ENCODE data around the gene BEND7. TPM values are rescaled to one million over a fixed set of nuclear protein-coding genes. Genes with fewer than 3 reads are reported as not detected.

Gene BEND7
- total RNA-seq, 4 donors from 2014 or later: 10.8 to 27.5 (median 21.5) TPM

- no peak overlapping the region for H3K4me3 ChIP-seq
- WGBS, 2 donors: 88 to 93% methylated on average over 4 of the region's 4 CpGs
- no peak for DNase-seq (ENCODE audit: low spot score in 2 of 2)
- no peak for TF ChIP-seq POLR2A (IDR thresholded peaks at IDR 0.05)
- TF ChIP-seq EP300 (IDR thresholded peaks at IDR 0.05): no peak
- TF ChIP-seq, protein P1, sequence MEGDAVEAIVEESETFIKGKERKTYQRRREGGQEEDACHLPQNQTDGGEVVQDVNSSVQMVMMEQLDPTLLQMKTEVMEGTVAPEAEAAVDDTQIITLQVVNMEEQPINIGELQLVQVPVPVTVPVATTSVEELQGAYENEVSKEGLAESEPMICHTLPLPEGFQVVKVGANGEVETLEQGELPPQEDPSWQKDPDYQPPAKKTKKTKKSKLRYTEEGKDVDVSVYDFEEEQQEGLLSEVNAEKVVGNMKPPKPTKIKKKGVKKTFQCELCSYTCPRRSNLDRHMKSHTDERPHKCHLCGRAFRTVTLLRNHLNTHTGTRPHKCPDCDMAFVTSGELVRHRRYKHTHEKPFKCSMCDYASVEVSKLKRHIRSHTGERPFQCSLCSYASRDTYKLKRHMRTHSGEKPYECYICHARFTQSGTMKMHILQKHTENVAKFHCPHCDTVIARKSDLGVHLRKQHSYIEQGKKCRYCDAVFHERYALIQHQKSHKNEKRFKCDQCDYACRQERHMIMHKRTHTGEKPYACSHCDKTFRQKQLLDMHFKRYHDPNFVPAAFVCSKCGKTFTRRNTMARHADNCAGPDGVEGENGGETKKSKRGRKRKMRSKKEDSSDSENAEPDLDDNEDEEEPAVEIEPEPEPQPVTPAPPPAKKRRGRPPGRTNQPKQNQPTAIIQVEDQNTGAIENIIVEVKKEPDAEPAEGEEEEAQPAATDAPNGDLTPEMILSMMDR (IDR thresholded peaks at IDR 0.05): no peak
- H3K27ac ChIP-seq: no peak overlapping the region
- no peaks in the 10 kb centered on the region for H3K9me3 ChIP-seq
- peaks cover 0 to 40% (median 0%) of the 10 kb centered on the region in 3 donors for H3K36me3 ChIP-seq
- no peaks in the 10 kb centered on the region for H3K27me3 ChIP-seq
- no peaks in the 10 kb centered on the region for H3K4me1 ChIP-seq
These were observed 70.2 kb downstream of the BEND7 start for GRCh38 chr10:13458687-13459012.

DNA sequence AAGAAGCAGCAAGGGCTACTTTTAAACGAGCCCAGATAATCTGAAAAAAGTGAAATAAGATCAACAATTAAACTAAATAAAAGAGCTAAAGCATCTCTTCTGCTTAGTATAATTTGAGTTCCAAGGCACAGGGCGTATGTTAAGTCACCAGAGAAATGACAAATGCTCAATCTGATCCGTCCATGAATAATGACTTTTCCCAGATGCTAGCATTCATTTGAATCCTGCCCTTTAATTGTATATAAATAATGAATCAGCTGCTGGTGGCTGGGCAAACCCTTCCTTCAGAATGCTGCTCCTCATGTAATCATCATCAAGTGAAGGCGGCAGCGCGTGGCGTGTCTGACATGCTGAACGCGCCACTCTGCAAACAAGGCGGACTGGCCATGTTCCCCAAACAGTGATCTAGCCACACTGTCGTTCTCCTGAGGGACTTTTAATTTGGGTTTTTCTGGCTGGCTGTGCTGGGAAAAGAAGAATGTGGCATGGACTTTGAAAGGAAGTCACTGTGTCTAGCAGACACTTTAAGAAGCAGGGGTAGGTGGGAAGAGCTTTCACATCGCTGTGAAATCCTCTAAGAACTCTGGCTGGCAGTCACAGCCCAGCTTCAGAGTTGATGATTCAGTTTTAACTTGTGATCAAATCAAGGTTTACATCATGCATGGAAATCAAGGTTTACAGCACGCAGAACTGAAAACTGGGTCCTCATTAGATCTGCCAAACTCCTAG is 70.7 kb downstream of the BEND7 start:
- Histone ChIP-seq H3K4me3 (no peak overlapping the region), H3K4me1 (no peaks in the 10 kb centered on the region), H3K36me3 (peaks cover 0 to 41% (median 0%) of the 10 kb centered on the region in 3 donors), H3K9me3 (no peaks in the 10 kb centered on the region), H3K27me3 (no peaks in the 10 kb centered on the region), H3K27ac (no peak overlapping the region)
- DNase-seq (ENCODE audit: low spot score in 2 of 2): no peak
- WGBS, 2 donors: 71 to 81% methylated on average over 13 of the region's 13 CpGs
- TF ChIP-seq, protein P1 (IDR thresholded peaks at IDR 0.05): no peak
- TF ChIP-seq POLR2A (IDR thresholded peaks at IDR 0.05): no peak
- TF ChIP-seq EP300 (IDR thresholded peaks at IDR 0.05): no peak

DNA sequence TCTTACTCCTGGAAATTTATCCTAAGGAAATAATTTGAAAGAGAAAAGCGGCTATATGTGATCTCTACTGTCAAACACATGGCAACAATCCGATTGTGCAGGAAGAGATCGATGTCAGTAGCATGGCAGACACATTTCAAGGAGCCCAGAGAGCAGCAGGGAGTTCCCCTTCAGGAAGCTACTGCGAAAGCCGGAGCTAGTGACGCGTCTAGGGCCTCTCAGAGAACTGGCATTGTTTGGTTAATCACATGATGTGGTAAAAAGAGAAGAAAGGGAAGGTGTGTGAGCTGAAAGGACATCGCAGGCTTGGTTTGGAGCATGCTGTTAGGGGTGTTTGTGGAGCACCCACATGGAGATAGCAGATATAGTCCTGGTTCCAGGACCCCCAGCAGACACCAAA is 74.9 kb downstream of the BEND7 start:
- WGBS, 2 donors: 75 to 79% methylated on average over 8 of the region's 8 CpGs
- H3K27ac ChIP-seq: no peak overlapping the region
- peaks cover 0 to 24% (median 0%) of the 10 kb centered on the region in 3 donors for H3K36me3 ChIP-seq

GRCh38 chr10:13450069-13450468 is 78.7 kb downstream of the BEND7 start:
- H3K4me1 ChIP-seq: no peaks in the 10 kb centered on the region
- peaks cover 0 to 47% (median 0%) of the 10 kb centered on the region in 3 donors for H3K36me3 ChIP-seq
- H3K27me3 ChIP-seq: no peaks in the 10 kb centered on the region
- 86 to 87% methylated on average over 4 of the region's 4 CpGs for WGBS, 2 donors
- H3K27ac ChIP-seq: no peak overlapping the region
- no peaks in the 10 kb centered on the region for H3K9me3 ChIP-seq
- TF ChIP-seq, protein P1 (IDR thresholded peaks at IDR 0.05): no peak
- no peak for TF ChIP-seq EP300 (IDR thresholded peaks at IDR 0.05)
- TF ChIP-seq POLR2A (IDR thresholded peaks at IDR 0.05): no peak
- DNase-seq (ENCODE audit: low spot score in 2 of 2): no peak
- H3K4me3 ChIP-seq: no peak overlapping the region

More for the DNA sequence above, 74.9 kb downstream of the BEND7 start:
- TF ChIP-seq, protein P1 (IDR thresholded peaks at IDR 0.05): no peak
- TF ChIP-seq EP300 (IDR thresholded peaks at IDR 0.05): no peak
- TF ChIP-seq POLR2A (IDR thresholded peaks at IDR 0.05): no peak
- DNase-seq (ENCODE audit: low spot score in 2 of 2): no peak
- no peaks in the 10 kb centered on the region for H3K9me3 ChIP-seq
- no peaks in the 10 kb centered on the region for H3K27me3 ChIP-seq
- H3K4me1 ChIP-seq: no peaks in the 10 kb centered on the region
- H3K4me3 ChIP-seq: no peak overlapping the region

GRCh38 chr10:13449296-13449695 is 79.5 kb downstream of the BEND7 start:
- H3K27me3 ChIP-seq: no peaks in the 10 kb centered on the region
- peaks cover 0 to 47% (median 0%) of the 10 kb centered on the region in 3 donors for H3K36me3 ChIP-seq
- WGBS, 2 donors: 79 to 81% methylated on average over 7 of the region's 7 CpGs
- no peak overlapping the region for H3K27ac ChIP-seq
- H3K9me3 ChIP-seq: no peaks in the 10 kb centered on the region
- TF ChIP-seq, protein P1 (IDR thresholded peaks at IDR 0.05): no peak
- TF ChIP-seq EP300 (IDR thresholded peaks at IDR 0.05) (no peak), POLR2A (IDR thresholded peaks at IDR 0.05) (no peak)
- no peak for DNase-seq (ENCODE audit: low spot score in 2 of 2)
- no peak overlapping the region for H3K4me3 ChIP-seq
- no peaks in the 10 kb centered on the region for H3K4me1 ChIP-seq
